CD4-positive, alpha-beta T cell treated with Interleukin-21 for 1 hour (primary cell): ENCODE results near the gene PTCH2.
"Not testable (repeated sequence)": the region's sequence is repeated elsewhere in the genome, so short reads cannot be mapped to it uniquely, and the experiment has no call there.

Experiments used
- DNase-seq: peaks from one replicate; pipeline ENCODE4 v3.0.0-alpha.2; 2020

Gene PTCH2

GRCh38 chr1:44839576-44839975 lies 3.5 kb downstream of the PTCH2 start:
- DNase-seq: no peak

- DNase-seq: not testable (repeated sequence)
Observed at GRCh38 chr1:44838294-44838693, 4.8 kb downstream of the PTCH2 start.

- peak; percentile 85 for DNase-seq
Observed at GRCh38 chr1:44835738-44836675, 7.0 kb downstream of the PTCH2 start.

GRCh38 chr1:44834328-44834727 lies 8.7 kb downstream of the PTCH2 start:
- no peak for DNase-seq

GRCh38 chr1:44832056-44832705 lies 10.9 kb downstream of the PTCH2 start:
- no peak for DNase-seq

GRCh38 chr1:44831516-44831915 lies 11.5 kb downstream of the PTCH2 start:
- DNase-seq: no peak

GRCh38 chr1:44830900-44831304 lies 12.2 kb downstream of the PTCH2 start:
- no peak for DNase-seq

GRCh38 chr1:44829506-44830384 lies 13.3 kb downstream of the PTCH2 start:
- DNase-seq: no peak

- no peak for DNase-seq
Observed at GRCh38 chr1:44828841-44829440, 14.1 kb downstream of the PTCH2 start.

- no peak for DNase-seq
Observed at GRCh38 chr1:44828003-44828651, 14.9 kb downstream of the PTCH2 start.

GRCh38 chr1:44827197-44828002 lies 15.7 kb downstream of the PTCH2 start:
- no peak for DNase-seq

- no peak for DNase-seq
Observed at GRCh38 chr1:44826375-44827196, 16.5 kb downstream of the PTCH2 start.

- DNase-seq: not testable (repeated sequence)
Observed at GRCh38 chr1:44824392-44824791, 18.7 kb downstream of the PTCH2 start.

- DNase-seq: no peak
Observed at GRCh38 chr1:44822981-44823451, 20.0 kb downstream of the PTCH2 start.

- no peak for DNase-seq
Observed at GRCh38 chr1:44822131-44822701, 20.8 kb downstream of the PTCH2 start.

- DNase-seq: no peak
Observed at GRCh38 chr1:44821240-44821715, 21.8 kb downstream of the PTCH2 start.

GRCh38 chr1:44820328-44821239 lies 22.5 kb downstream of the PTCH2 start:
- DNase-seq: no peak

- DNase-seq: peak; percentile 88
Observed at GRCh38 chr1:44819608-44820327, 23.3 kb downstream of the PTCH2 start.
